Peyer's patch (tissue), 4 donors: ENCODE measurements around the gene SFTA2. TPM values are rescaled to one million over a fixed set of nuclear protein-coding genes. Genes with fewer than 3 reads are reported as not detected.

Source experiments
- DNase-seq, 3 donors: peaks; one replicate each; pipeline ENCODE4 v3.0.0-alpha.2; 2017 to 2019
- H3K27ac ChIP-seq, 4 donors: fragments of 200-600 bp; sonication (generic); one replicate each; pipeline ENCODE4 v1.5.1; 2016 to 2019
- H3K27me3 ChIP-seq, 2 donors: fragments of 200-600 bp; sonication (generic); one replicate each; pipeline ENCODE4 v1.5.1; 2019
- H3K36me3 ChIP-seq, 3 donors: fragments of 200-600 bp; sonication (generic); one replicate each; pipeline ENCODE4 v1.5.1; 2016 to 2019
- H3K4me1 ChIP-seq, 4 donors: fragments of 200-600 bp; sonication (generic); one replicate each; pipeline ENCODE4 v1.5.1; 2016 to 2019
- H3K4me3 ChIP-seq, 4 donors: fragments of 200-600 bp; sonication (generic); 1 replicate in 3 of 4; 2 replicates in 1 of 4; pipeline ENCODE4 v1.5.1; 2016 to 2019; ENCODE audit warnings: mild to moderate bottlenecking in 1 of 4
- H3K9me3 ChIP-seq, 4 donors: fragments of 200-600 bp; sonication (generic); one replicate each; pipeline ENCODE4 v1.5.1; 2016 to 2019; ENCODE audit warnings: mild to moderate bottlenecking in 1 of 4
- POLR2A ChIP-seq, 2 donors: fragments of 450-650 bp; IDR thresholded peaks; one replicate each; pipeline ENCODE4 v1.5.1; 2017; ENCODE audit warnings: antibody characterized with exemption in 2 of 2, mild to moderate bottlenecking in 2 of 2, moderate library complexity in 2 of 2
- total RNA-seq, 4 donors: library from RNA; depleted of rRNA; stranded (reverse); fragments of >200 nt; gene quantifications; one replicate each; pipeline ENCODE4 v1.1.0, GENCODE V29; 2016
- TF ChIP-seq, protein P1 (sequence below), 6 experiments: fragments of 450-650 bp in 4 of 6; fragments of 200-600 bp in 2 of 6; sonication (generic) in 1 of 6; IDR thresholded peaks; one replicate each; pipeline ENCODE4 v1.5.1; 2017 to 2019; ENCODE audit warnings: antibody characterized with exemption in 6 of 6, mild to moderate bottlenecking in 3 of 6, moderate library complexity in 1 of 6

Gene SFTA2
- total RNA-seq, 4 donors from 2014 or later: not detected

DNA sequence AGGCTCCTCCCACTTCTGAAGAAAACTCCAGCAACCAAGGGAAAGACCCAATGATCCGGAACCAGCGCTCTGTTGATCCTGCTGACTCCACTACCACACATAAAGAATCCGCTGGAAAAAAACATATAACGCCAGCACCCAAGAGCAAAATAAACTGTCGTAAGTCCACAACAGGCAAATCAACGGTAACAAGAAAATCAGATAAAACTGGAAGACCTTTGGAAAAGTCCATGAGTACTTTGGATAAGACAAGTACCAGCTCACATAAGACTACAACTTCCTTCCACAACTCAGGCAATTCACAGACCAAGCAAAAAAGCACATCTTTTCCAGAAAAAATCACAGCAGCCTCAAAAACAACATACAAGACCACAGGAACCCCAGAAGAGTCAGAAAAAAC is 16.8 kb upstream of the SFTA2 start:
- no peak for TF ChIP-seq POLR2A (IDR thresholded peaks at IDR 0.05)
- TF ChIP-seq, protein P1, sequence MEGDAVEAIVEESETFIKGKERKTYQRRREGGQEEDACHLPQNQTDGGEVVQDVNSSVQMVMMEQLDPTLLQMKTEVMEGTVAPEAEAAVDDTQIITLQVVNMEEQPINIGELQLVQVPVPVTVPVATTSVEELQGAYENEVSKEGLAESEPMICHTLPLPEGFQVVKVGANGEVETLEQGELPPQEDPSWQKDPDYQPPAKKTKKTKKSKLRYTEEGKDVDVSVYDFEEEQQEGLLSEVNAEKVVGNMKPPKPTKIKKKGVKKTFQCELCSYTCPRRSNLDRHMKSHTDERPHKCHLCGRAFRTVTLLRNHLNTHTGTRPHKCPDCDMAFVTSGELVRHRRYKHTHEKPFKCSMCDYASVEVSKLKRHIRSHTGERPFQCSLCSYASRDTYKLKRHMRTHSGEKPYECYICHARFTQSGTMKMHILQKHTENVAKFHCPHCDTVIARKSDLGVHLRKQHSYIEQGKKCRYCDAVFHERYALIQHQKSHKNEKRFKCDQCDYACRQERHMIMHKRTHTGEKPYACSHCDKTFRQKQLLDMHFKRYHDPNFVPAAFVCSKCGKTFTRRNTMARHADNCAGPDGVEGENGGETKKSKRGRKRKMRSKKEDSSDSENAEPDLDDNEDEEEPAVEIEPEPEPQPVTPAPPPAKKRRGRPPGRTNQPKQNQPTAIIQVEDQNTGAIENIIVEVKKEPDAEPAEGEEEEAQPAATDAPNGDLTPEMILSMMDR (IDR thresholded peaks at IDR 0.05): no peak
- no peaks in the 10 kb centered on the region for H3K27me3 ChIP-seq

GRCh38 chr6:30947231-30947630 is 15.3 kb upstream of the SFTA2 start:
- Histone ChIP-seq H3K4me3 (no peak overlapping the region), H3K9me3 (no peaks in the 10 kb centered on the region), H3K27me3 (no peaks in the 10 kb centered on the region), H3K36me3 (no peaks in the 10 kb centered on the region), H3K27ac (no peak overlapping the region), H3K4me1 (peaks cover 0 to 5% (median 0%) of the 10 kb centered on the region in 4 donors)
- TF ChIP-seq, protein P1 (IDR thresholded peaks at IDR 0.05): no peak
- no peak for TF ChIP-seq POLR2A (IDR thresholded peaks at IDR 0.05)
- DNase-seq: no peak

More for the DNA sequence above, 16.8 kb upstream of the SFTA2 start:
- no peaks in the 10 kb centered on the region for H3K4me1 ChIP-seq
- no peak overlapping the region for H3K27ac ChIP-seq
- no peak overlapping the region for H3K4me3 ChIP-seq
- DNase-seq: no peak
- no peaks in the 10 kb centered on the region for H3K9me3 ChIP-seq
- no peaks in the 10 kb centered on the region for H3K36me3 ChIP-seq

DNA sequence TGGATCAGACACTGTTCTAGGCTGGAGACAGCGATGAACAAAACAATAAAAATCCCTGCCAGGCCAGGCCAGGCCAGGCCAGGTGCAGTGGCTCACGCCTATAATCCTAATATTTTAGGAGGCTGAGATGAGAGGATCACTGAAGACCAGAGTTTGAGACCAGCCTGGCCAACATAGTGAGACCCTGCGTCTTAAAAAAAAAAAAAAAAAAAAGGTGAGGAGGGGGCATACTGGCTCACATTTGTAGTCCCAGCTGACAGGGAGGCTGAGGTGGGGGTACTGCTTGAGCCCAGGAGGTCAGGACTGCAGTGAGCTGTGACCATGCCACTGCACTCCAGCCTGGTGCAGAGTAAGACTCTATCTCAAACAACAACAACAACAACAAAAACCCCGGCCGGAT is 13.3 kb upstream of the SFTA2 start:
- Histone ChIP-seq H3K4me1 (peaks cover 0 to 5% (median 0%) of the 10 kb centered on the region in 4 donors), H3K27ac (no peak overlapping the region), H3K36me3 (no peaks in the 10 kb centered on the region), H3K9me3 (no peaks in the 10 kb centered on the region), H3K27me3 (no peaks in the 10 kb centered on the region), H3K4me3 (no peak overlapping the region)
- no peak for TF ChIP-seq POLR2A (IDR thresholded peaks at IDR 0.05)
- TF ChIP-seq, protein P1 (IDR thresholded peaks at IDR 0.05): no peak
- DNase-seq: no peak

GRCh38 chr6:30944051-30944450 is 12.1 kb upstream of the SFTA2 start:
- TF ChIP-seq POLR2A (IDR thresholded peaks at IDR 0.05): no peak
- TF ChIP-seq, protein P1 (IDR thresholded peaks at IDR 0.05): no peak
- H3K9me3 ChIP-seq: no peaks in the 10 kb centered on the region
- DNase-seq: no peak
- no peaks in the 10 kb centered on the region for H3K27me3 ChIP-seq
- peaks cover 0 to 5% (median 0%) of the 10 kb centered on the region in 4 donors for H3K4me1 ChIP-seq
- no peak overlapping the region for H3K4me3 ChIP-seq
- no peaks in the 10 kb centered on the region for H3K36me3 ChIP-seq
- H3K27ac ChIP-seq: no peak overlapping the region

- Histone ChIP-seq H3K9me3 (no peaks in the 10 kb centered on the region), H3K27ac (no peak overlapping the region), H3K27me3 (no peaks in the 10 kb centered on the region), H3K4me1 (peaks cover 0 to 5% (median 0%) of the 10 kb centered on the region in 4 donors), H3K4me3 (no peak overlapping the region), H3K36me3 (no peaks in the 10 kb centered on the region)
- DNase-seq: peak; percentile 20 to 81 (median 70)
- TF ChIP-seq, protein P1 (IDR thresholded peaks at IDR 0.05): peak in 4 of 6 experiments; percentile 22 to 59 (median 52)
- no peak for TF ChIP-seq POLR2A (IDR thresholded peaks at IDR 0.05)
Measured at GRCh38 chr6:30942338-30943060, 10.5 kb upstream of the SFTA2 start.
